Measurements from ENCODE around the gene GRWD1. TPM values are rescaled to one million over a fixed set of nuclear protein-coding genes. Genes with fewer than 3 reads are reported as not detected.

GRWD1 gene
- total and polyA plus RNA-seq, 2 donors (not counting 1 experiment from before 2014, with no cell fraction given), result 10.6 to 40.7 TPM

DNA sequence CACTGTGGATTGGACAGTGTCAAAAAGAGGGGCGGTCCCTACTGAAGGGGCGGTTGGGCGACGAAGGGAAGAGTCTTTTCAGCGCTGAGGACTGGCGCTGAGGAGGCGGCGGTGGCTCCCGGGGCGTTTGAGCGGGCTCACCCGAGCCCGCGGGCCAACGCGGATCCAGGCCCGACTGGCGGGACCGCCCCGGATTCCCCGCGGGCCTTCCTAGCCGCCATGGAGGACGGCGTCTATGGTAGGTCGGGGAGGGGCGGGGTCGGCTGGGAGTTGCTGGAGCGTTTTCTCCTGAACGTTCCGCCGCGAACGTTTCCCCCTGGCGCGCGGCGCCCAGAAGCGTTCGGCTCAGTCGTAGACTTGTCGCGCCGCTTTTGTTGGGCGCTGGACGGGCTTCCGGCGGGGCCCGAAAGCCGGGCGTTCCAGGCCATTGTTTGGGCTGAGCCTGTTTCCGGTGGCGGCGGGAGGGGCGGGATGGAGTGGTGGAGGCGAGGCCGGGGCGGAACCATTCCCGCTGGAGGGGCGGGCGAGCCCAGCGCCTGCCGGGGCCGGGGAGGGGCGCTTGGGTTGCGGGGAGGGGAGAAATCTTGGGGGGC is 23.6 kb downstream of the GRWD1 start, which contains the start of gene CYTH2:
TSS of gene CYTH2 (plus strand) at position 81 of the 593 bp plus-strand sequence. CDS start at position 220, 139 bp downstream.
- POLR2A ChIA-PET, result interaction anchor here (0.6 to 1.3 kb wide), 6 partner anchors 12 to 1229 kb away, joined by 3 to 8 read pairs (median 4); partner anchors contain the start of gene GRWD1
- CTCF ChIA-PET, result interaction anchor here (0.9 to 1.0 kb wide), 2 partner anchors 20 to 38 kb away, joined by 4 to 6 read pairs; no protein-coding TSS in a partner anchor
- H3K4me2 ChIP-seq (replicated peaks; ENCODE audit: low read depth, low read length, poor library complexity, severe bottlenecking), result peak within 1 kb of the TSS; percentile 81
- H3K27ac Mint-ChIP-seq, result peak within 1 kb of the TSS; percentile 89
- WGBS (ENCODE audit: insufficient coverage), result 0% methylated on average over 54 of the region's 66 CpGs
- no peak for TF ChIP-seq EZH2 (IDR thresholded peaks at IDR 0.05; ENCODE audit: borderline replicate concordance, insufficient read depth, low read depth, low read length, poor library complexity, severe bottlenecking)
- TF ChIP-seq, protein P1, sequence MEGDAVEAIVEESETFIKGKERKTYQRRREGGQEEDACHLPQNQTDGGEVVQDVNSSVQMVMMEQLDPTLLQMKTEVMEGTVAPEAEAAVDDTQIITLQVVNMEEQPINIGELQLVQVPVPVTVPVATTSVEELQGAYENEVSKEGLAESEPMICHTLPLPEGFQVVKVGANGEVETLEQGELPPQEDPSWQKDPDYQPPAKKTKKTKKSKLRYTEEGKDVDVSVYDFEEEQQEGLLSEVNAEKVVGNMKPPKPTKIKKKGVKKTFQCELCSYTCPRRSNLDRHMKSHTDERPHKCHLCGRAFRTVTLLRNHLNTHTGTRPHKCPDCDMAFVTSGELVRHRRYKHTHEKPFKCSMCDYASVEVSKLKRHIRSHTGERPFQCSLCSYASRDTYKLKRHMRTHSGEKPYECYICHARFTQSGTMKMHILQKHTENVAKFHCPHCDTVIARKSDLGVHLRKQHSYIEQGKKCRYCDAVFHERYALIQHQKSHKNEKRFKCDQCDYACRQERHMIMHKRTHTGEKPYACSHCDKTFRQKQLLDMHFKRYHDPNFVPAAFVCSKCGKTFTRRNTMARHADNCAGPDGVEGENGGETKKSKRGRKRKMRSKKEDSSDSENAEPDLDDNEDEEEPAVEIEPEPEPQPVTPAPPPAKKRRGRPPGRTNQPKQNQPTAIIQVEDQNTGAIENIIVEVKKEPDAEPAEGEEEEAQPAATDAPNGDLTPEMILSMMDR (IDR thresholded peaks at IDR 0.05), result no peak
- H3K4me1 ChIP-seq (ENCODE audit: control insufficient read depth in 2 of 2, insufficient read depth in 2 of 2, low read length in 2 of 2), result peaks cover 11 to 15% of the 10 kb centered on the region in 2 donors
- DNase-seq (no peak), ATAC-seq (ENCODE audit: low read depth) (peak; percentile 0)
- peaks cover 9% of the 10 kb centered on the region for H4K20me1 ChIP-seq (ENCODE audit: control insufficient read depth, insufficient read depth, low read length, poor library complexity, severe bottlenecking)
- H3K9me3 ChIP-seq (ENCODE audit: control extremely low read depth in 1 of 3, control insufficient read depth in 2 of 3, insufficient read depth in 1 of 3, low read length in 2 of 3), result no peaks in the 10 kb centered on the region
- peak within 1 kb of the TSS; percentile 74 for H3K9ac ChIP-seq (ENCODE audit: low read length)
- H3K4me1 Mint-ChIP-seq, result peaks cover 17% of the 10 kb centered on the region
- H3K9me3 Mint-ChIP-seq (ENCODE audit: insufficient read depth), result no peaks in the 10 kb centered on the region
- H3K4me3 ChIP-seq (ENCODE audit: control extremely low read depth in 1 of 5, extremely low read depth in 1 of 5, insufficient read depth in 1 of 5, low read depth in 2 of 5, low read length in 4 of 5), result peak within 1 kb of the TSS; percentile 56 to 90 (median 83)
- no peaks in the 10 kb centered on the region for H3K27me3 Mint-ChIP-seq
- peak within 1 kb of the TSS; percentile 92 for H3K4me3 Mint-ChIP-seq
- H3K27me3 ChIP-seq (replicated peaks in 1 of 4; ENCODE audit: control extremely low read depth in 1 of 4, control insufficient read depth in 3 of 4, insufficient read depth in 4 of 4, low read length in 3 of 4), result peaks cover 0 to 3% (median 0%) of the 10 kb centered on the region in 4 experiments
- peak within 1 kb of the TSS; percentile 52 to 84 for H3K27ac ChIP-seq (ENCODE audit: low read length in 2 of 2)
- intact Hi-C loops (cut with micrococcal nuclease), result loop anchor here (1.0 to 2.0 kb wide), 10 partner anchors 22 to 1555 kb away; partner anchors contain the start of genes AP2A1, GRWD1, KDELR1 and RPL18
- peaks cover 2 to 33% of the 10 kb centered on the region in 2 experiments for H3K36me3 ChIP-seq (replicated peaks in 1 of 2; ENCODE audit: control extremely low read depth in 1 of 2, control insufficient read depth in 1 of 2, extremely low read depth in 1 of 2, insufficient read depth in 2 of 2, low read length in 1 of 2)
- H3K79me2 ChIP-seq (ENCODE audit: control insufficient read depth, insufficient read depth, low read length), result peaks cover 11% of the 10 kb centered on the region
- H2AFZ ChIP-seq (ENCODE audit: insufficient read depth, low read depth, low read length, poor library complexity, severe bottlenecking), result peak within 1 kb of the TSS; percentile 85

All from B cell (primary cell).